GM23338 (cell line): Measurements from ENCODE around the gene MYL5. TPM values are rescaled to one million over a fixed set of nuclear protein-coding genes. Genes with fewer than 3 reads are reported as not detected.

ENCODE experiments used
- ATAC-seq: fragments of 200-7000 bp; cut with Tn5 transposase; 3 replicates; pipeline ENCODE4 v1.9.1; 2020
- DNase-seq: peaks from one replicate; pipeline ENCODE4 v3.0.0-alpha.2; 2015; ENCODE audit warnings: low spot score
- H2AFZ ChIP-seq: fragments of 200-600 bp; sonication (generic); 2 replicates; pipeline ENCODE4 v1.8.0; 2016; ENCODE audit warnings: antibody characterized with exemption, mild to moderate bottlenecking, moderate library complexity
- H3F3A ChIP-seq: fragments of 200-600 bp; sonication (generic); replicated peaks from 2 replicates; pipeline ENCODE4 v1.8.0; 2017; ENCODE audit warnings: antibody characterized with exemption, mixed run types, low read depth
- H3K27ac ChIP-seq: fragments of 200-600 bp; sonication (generic); 2 replicates; pipeline ENCODE4 v1.6.1; 2016; ENCODE audit warnings: low read depth
- H3K27me3 ChIP-seq: fragments of 200-600 bp; sonication (generic); 2 replicates; pipeline ENCODE4 v1.8.0; 2016; ENCODE audit warnings: mild to moderate bottlenecking, mixed run types, moderate library complexity; ENCODE audit not compliant: insufficient read depth
- H3K36me3 ChIP-seq: fragments of 200-600 bp; sonication (generic); 2 replicates; pipeline ENCODE4 v1.8.0; 2016; ENCODE audit warnings: mild to moderate bottlenecking; ENCODE audit not compliant: insufficient read depth
- H3K4me1 ChIP-seq: fragments of 200-600 bp; sonication (generic); 2 replicates; pipeline ENCODE4 v1.8.0; 2016; ENCODE audit warnings: mild to moderate bottlenecking, moderate library complexity; ENCODE audit not compliant: insufficient read depth
- H3K4me2 ChIP-seq: fragments of 200-600 bp; sonication (generic); 2 replicates; pipeline ENCODE4 v1.7.1; 2017; ENCODE audit warnings: mixed run types
- H3K4me3 ChIP-seq: fragments of 200-600 bp; sonication (generic); 2 replicates; pipeline ENCODE4 v1.6.1; 2016; ENCODE audit warnings: mixed run types
- H3K79me2 ChIP-seq: fragments of 200-600 bp; sonication (generic); replicated peaks from 2 replicates; pipeline ENCODE4 v1.8.0; 2017; ENCODE audit warnings: mild to moderate bottlenecking; ENCODE audit not compliant: insufficient read depth
- H3K9me2 ChIP-seq: fragments of 200-600 bp; sonication (generic); 2 replicates; pipeline ENCODE4 v1.8.0; 2017; ENCODE audit not compliant: insufficient read depth
- H4K20me1 ChIP-seq: fragments of 200-600 bp; sonication (generic); replicated peaks from 2 replicates; pipeline ENCODE4 v1.8.0; 2017; ENCODE audit warnings: mild to moderate bottlenecking; ENCODE audit not compliant: insufficient read depth
- H3K27ac Mint-ChIP-seq: 2 replicates; pipeline ENCODE4 v1.8.0; 2020; ENCODE audit warnings: inconsistent platforms, mild to moderate bottlenecking, moderate library complexity, mixed read lengths
- H3K27me3 Mint-ChIP-seq: 3 replicates; pipeline ENCODE4 v1.8.0; 2022; ENCODE audit warnings: low read depth, mild to moderate bottlenecking, moderate library complexity, mixed read lengths, inconsistent platforms; ENCODE audit not compliant: insufficient read depth, poor library complexity
- H3K36me3 Mint-ChIP-seq: 3 replicates; pipeline ENCODE4 v1.8.0; 2021; ENCODE audit warnings: low read depth, mild to moderate bottlenecking, inconsistent platforms, moderate library complexity, mixed read lengths
- H3K4me1 Mint-ChIP-seq: 3 replicates; pipeline ENCODE4 v1.8.0; 2020; ENCODE audit warnings: mild to moderate bottlenecking, inconsistent platforms, mixed read lengths
- H3K4me3 Mint-ChIP-seq: 3 replicates; pipeline ENCODE4 v1.8.0; 2021; ENCODE audit warnings: moderate library complexity, mild to moderate bottlenecking, inconsistent platforms, mixed read lengths
- H3K9me3 Mint-ChIP-seq: 3 replicates; pipeline ENCODE4 v1.8.0; 2020; ENCODE audit warnings: moderate library complexity, mild to moderate bottlenecking, inconsistent platforms, mixed read lengths
- CREB1 ChIP-seq: fragments of 250-450 bp; sonication (Bioruptor Pico); IDR thresholded peaks from 2 replicates; pipeline ENCODE4 v1.5.0; 2020; ENCODE audit warnings: low read depth, mild to moderate bottlenecking, moderate library complexity
- CTCF ChIP-seq, 2 experiments: fragments of 200-600 bp in 1 of 2; sonication (generic) in 1 of 2; conservative IDR thresholded peaks; 2 replicates each; pipeline versions ENCODE4 v1.5.1 to v1.6.1; 2016 to 2017; ENCODE audit warnings: antibody characterized with exemption in 2 of 2, low read depth in 2 of 2, mild to moderate bottlenecking in 2 of 2, moderate library complexity in 1 of 2
- ETS1 ChIP-seq: IDR thresholded peaks from 2 replicates; pipeline ENCODE4 v1.6.1; 2016; ENCODE audit warnings: antibody characterized with exemption
- JUNB ChIP-seq: IDR thresholded peaks from one replicate; pipeline ENCODE4 v1.6.1; 2016; ENCODE audit warnings: antibody characterized with exemption; ENCODE audit not compliant: unreplicated experiment
- NANOG ChIP-seq: IDR thresholded peaks from 2 replicates; pipeline ENCODE4 v1.6.1; 2016; ENCODE audit warnings: antibody characterized with exemption, borderline replicate concordance
- POLR2AphosphoS5 ChIP-seq: IDR thresholded peaks from 2 replicates; pipeline ENCODE4 v1.6.1; 2016; ENCODE audit warnings: antibody characterized with exemption, low read depth
- ZNF114 ChIP-seq: fragments of 250-450 bp; sonication (Bioruptor Pico); IDR thresholded peaks from 2 replicates; pipeline ENCODE4 v1.5.0; 2020; ENCODE audit warnings: mild to moderate bottlenecking, moderate library complexity
- ZNF331 ChIP-seq: fragments of 250-450 bp; sonication (Bioruptor Pico); IDR thresholded peaks from 2 replicates; pipeline ENCODE4 v1.5.0; 2020; ENCODE audit warnings: low read depth, mild to moderate bottlenecking, moderate library complexity
- polyA plus RNA-seq: library from polyadenylated mRNA; unstranded; fragments of >200 nt; fragmentation: Nextera tagmentation; extraction: Ambion mirVana; gene quantifications from 2 replicates; pipeline ENCODE4 v1.2.1, GENCODE V29; 2016
- total RNA-seq: library from RNA; depleted of rRNA; stranded (reverse); fragments of >200 nt; shearing (Covaris generic); gene quantifications from 2 replicates; pipeline ENCODE4 v1.2.3, GENCODE V29; 2014
- TF ChIP-seq, protein P1 (sequence below): IDR thresholded peaks from one replicate; pipeline ENCODE4 v1.6.1; 2018; ENCODE audit warnings: antibody characterized with exemption; ENCODE audit not compliant: unreplicated experiment

Gene MYL5
- total and polyA plus RNA-seq, 2 experiments from 2014 or later: 3.0 to 4.4 TPM

- H3K4me3 ChIP-seq: no peak overlapping the region
- H3K27ac ChIP-seq: no peak overlapping the region
- H4K20me1 ChIP-seq: no peaks in the 10 kb centered on the region
- ATAC-seq (no peak), DNase-seq (no peak)
- H2AFZ ChIP-seq: no peak overlapping the region
- H3K4me1 ChIP-seq: peaks cover 8% of the 10 kb centered on the region
- no peaks in the 10 kb centered on the region for H3K9me2 ChIP-seq
- no peaks in the 10 kb centered on the region for H3K36me3 ChIP-seq
- no peaks in the 10 kb centered on the region; the same call in 1 of the 3 replicates for H3K9me3 Mint-ChIP-seq
- peaks cover 10% of the 10 kb centered on the region; the same call in 1 of the 2 replicates for H3F3A ChIP-seq
- H3K4me3 Mint-ChIP-seq: no peak overlapping the region
- no peaks in the 10 kb centered on the region; the same call in 2 of the 3 replicates for H3K36me3 Mint-ChIP-seq
- TF ChIP-seq, protein P1, sequence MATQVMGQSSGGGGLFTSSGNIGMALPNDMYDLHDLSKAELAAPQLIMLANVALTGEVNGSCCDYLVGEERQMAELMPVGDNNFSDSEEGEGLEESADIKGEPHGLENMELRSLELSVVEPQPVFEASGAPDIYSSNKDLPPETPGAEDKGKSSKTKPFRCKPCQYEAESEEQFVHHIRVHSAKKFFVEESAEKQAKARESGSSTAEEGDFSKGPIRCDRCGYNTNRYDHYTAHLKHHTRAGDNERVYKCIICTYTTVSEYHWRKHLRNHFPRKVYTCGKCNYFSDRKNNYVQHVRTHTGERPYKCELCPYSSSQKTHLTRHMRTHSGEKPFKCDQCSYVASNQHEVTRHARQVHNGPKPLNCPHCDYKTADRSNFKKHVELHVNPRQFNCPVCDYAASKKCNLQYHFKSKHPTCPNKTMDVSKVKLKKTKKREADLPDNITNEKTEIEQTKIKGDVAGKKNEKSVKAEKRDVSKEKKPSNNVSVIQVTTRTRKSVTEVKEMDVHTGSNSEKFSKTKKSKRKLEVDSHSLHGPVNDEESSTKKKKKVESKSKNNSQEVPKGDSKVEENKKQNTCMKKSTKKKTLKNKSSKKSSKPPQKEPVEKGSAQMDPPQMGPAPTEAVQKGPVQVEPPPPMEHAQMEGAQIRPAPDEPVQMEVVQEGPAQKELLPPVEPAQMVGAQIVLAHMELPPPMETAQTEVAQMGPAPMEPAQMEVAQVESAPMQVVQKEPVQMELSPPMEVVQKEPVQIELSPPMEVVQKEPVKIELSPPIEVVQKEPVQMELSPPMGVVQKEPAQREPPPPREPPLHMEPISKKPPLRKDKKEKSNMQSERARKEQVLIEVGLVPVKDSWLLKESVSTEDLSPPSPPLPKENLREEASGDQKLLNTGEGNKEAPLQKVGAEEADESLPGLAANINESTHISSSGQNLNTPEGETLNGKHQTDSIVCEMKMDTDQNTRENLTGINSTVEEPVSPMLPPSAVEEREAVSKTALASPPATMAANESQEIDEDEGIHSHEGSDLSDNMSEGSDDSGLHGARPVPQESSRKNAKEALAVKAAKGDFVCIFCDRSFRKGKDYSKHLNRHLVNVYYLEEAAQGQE: no peak
- TF ChIP-seq JUNB: no peak
- peaks cover 10% of the 10 kb centered on the region for H3K27me3 Mint-ChIP-seq
- H3K27ac Mint-ChIP-seq: no peak overlapping the region
- peaks cover 19% of the 10 kb centered on the region for H3K4me1 Mint-ChIP-seq
- no peaks in the 10 kb centered on the region for H3K27me3 ChIP-seq
- H3K79me2 ChIP-seq: no peaks in the 10 kb centered on the region
- H3K4me2 ChIP-seq: no peak overlapping the region
Measured at GRCh38 chr4:686413-687040, 12.2 kb downstream of the MYL5 start.

- Mint-ChIP-seq H3K36me3 (no peaks in the 10 kb centered on the region; the same call in 2 of the 3 replicates), H3K9me3 (no peaks in the 10 kb centered on the region; the same call in 1 of the 3 replicates), H3K27me3 (peaks cover 10% of the 10 kb centered on the region), H3K4me3 (peak overlapping the region; percentile 22; the same call in 2 of the 3 replicates), H3K4me1 (peaks cover 22% of the 10 kb centered on the region), H3K27ac (peak overlapping the region; percentile 57; the same call in 1 of the 2 replicates)
- H2AFZ ChIP-seq: no peak overlapping the region
- ATAC-seq: peak; percentile 0; the same call in 1 of the 3 replicates
- no peaks in the 10 kb centered on the region for H4K20me1 ChIP-seq
- peaks cover 10% of the 10 kb centered on the region; the same call in 1 of the 2 replicates for H3F3A ChIP-seq
- no peaks in the 10 kb centered on the region for H3K9me2 ChIP-seq
- no peak overlapping the region for H3K4me2 ChIP-seq
- no peaks in the 10 kb centered on the region for H3K79me2 ChIP-seq
- H3K4me3 ChIP-seq: no peak overlapping the region; the same call in 1 of the 2 replicates
- H3K4me1 ChIP-seq: peaks cover 8% of the 10 kb centered on the region
- no peak overlapping the region for H3K27ac ChIP-seq
- no peaks in the 10 kb centered on the region for H3K36me3 ChIP-seq
- DNase-seq: no peak
- H3K27me3 ChIP-seq: no peaks in the 10 kb centered on the region
- TF ChIP-seq, protein P1: no peak
- TF ChIP-seq ZNF331 (CRISPR knock-in tag): no peak
- no peak for TF ChIP-seq ZNF114 (CRISPR knock-in tag)
- no peak for TF ChIP-seq CREB1
- no peak for TF ChIP-seq NANOG
- no peak for TF ChIP-seq ETS1
- TF ChIP-seq POLR2AphosphoS5: no peak
- no peak for TF ChIP-seq CTCF (conservative IDR thresholded peaks at IDR 0.05; ENCODE audit: low read depth in 2 of 2)
Measured at GRCh38 chr4:687048-687970, 13.0 kb downstream of the MYL5 start.
